Chondrocyte (in vitro differentiated cells): ENCODE results near the gene TRIM17. TPM values are rescaled to one million over a fixed set of nuclear protein-coding genes. Genes with fewer than 3 reads are reported as not detected.

Experiments
- DNase-seq: peaks from one replicate; pipeline ENCODE4 v3.0.0; 2021; ENCODE audit warnings: mixed read lengths, low spot score
- H3K27ac Mint-ChIP-seq: one replicate; pipeline ENCODE4 v1.8.0; 2021; ENCODE audit warnings: mild to moderate bottlenecking, moderate library complexity, mixed read lengths; ENCODE audit not compliant: unreplicated experiment
- H3K27me3 Mint-ChIP-seq: 2 replicates; pipeline ENCODE4 v1.8.0; 2021; ENCODE audit warnings: low read depth, mixed read lengths
- H3K36me3 Mint-ChIP-seq: 2 replicates; pipeline ENCODE4 v1.8.0; 2021; ENCODE audit warnings: low read depth, mixed read lengths
- H3K4me1 Mint-ChIP-seq: 2 replicates; pipeline ENCODE4 v1.8.0; 2021; ENCODE audit warnings: low read depth, mild to moderate bottlenecking, mixed read lengths
- H3K4me3 Mint-ChIP-seq: one replicate; pipeline ENCODE4 v1.8.0; 2021; ENCODE audit warnings: mild to moderate bottlenecking, moderate library complexity, mixed read lengths; ENCODE audit not compliant: unreplicated experiment
- H3K9me3 Mint-ChIP-seq: 2 replicates; pipeline ENCODE4 v1.8.0; 2021; ENCODE audit warnings: low read depth, mixed read lengths
- total RNA-seq: library from RNA; stranded (reverse); gene quantifications from 3 replicates; pipeline ENCODE4 v1.2.1, GENCODE V29; 2021
- TF ChIP-seq, protein P1 (sequence below): fragments of 200-600 bp; sonication (generic); IDR thresholded peaks from 2 replicates; pipeline ENCODE4 v1.5.0; 2021; ENCODE audit warnings: antibody characterized with exemption, mild to moderate bottlenecking, moderate library complexity

Gene TRIM17
- total RNA-seq, 1 donor from 2014 or later: 0.35 TPM

DNA sequence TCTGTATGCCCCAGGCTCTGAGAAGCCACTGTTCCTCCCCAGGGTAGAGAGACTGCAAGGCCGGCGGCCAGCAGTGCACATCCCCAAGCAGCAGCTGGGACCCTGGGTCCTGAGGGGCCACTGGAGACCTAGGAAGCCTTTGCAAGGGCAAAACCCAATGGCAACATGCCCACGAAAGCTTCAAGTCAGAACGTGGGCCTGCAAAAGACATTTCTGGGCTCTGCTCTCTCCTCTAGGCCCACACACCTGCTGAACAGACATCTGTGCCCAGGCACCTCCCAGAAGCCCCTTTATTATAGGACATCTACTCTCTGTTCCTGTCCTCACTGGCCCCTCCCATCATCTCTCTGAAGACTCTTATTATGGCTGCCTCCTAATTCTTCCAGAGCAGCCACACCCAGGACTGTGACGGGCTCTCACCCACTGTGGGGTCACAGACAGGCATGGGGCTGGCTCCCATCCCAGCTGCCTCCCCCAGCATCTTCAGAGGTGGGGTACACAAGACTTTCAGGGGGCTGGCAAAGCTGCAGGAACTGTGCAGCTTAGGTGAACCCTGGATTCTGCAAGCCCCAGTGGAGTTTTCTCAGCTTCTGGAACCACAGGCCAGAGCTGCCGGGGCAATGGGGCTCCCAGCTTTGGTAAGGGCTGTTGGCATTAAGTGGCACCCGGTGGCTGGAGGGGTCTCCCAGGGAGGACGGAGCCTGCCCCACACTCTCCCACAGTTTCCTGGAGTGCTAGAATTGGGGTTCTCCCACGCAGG lies 22.7 kb downstream of the TRIM17 start:
- H3K9me3 Mint-ChIP-seq: no peaks in the 10 kb centered on the region
- no peak overlapping the region for H3K4me3 Mint-ChIP-seq

DNA sequence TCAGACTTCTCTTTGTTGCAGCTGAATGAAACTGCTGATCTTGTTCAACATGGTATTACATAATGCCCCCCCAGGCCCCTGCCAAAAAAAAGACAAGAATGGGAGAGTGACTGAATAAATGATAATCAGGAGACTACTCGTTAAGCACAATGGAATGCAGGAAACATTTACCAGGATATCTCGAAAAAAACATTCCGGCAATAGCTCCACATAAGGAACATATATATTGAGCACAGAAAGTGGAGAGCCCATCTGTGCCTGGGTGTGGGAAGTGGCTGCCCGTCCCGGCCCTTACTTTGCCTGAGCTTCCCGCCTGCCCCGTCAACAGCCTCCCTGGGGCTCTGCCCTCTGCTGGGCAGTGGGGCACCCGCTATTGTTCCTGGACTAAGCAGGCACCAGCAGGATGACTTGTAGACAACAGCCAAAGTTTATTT lies 23.4 kb downstream of the TRIM17 start:
- Mint-ChIP-seq H3K27ac (peak overlapping the region; percentile 51), H3K9me3 (no peaks in the 10 kb centered on the region), H3K27me3 (no peaks in the 10 kb centered on the region), H3K4me3 (no peak overlapping the region), H3K4me1 (peaks cover 21% of the 10 kb centered on the region), H3K36me3 (peaks cover 14% of the 10 kb centered on the region)
- TF ChIP-seq, protein P1, sequence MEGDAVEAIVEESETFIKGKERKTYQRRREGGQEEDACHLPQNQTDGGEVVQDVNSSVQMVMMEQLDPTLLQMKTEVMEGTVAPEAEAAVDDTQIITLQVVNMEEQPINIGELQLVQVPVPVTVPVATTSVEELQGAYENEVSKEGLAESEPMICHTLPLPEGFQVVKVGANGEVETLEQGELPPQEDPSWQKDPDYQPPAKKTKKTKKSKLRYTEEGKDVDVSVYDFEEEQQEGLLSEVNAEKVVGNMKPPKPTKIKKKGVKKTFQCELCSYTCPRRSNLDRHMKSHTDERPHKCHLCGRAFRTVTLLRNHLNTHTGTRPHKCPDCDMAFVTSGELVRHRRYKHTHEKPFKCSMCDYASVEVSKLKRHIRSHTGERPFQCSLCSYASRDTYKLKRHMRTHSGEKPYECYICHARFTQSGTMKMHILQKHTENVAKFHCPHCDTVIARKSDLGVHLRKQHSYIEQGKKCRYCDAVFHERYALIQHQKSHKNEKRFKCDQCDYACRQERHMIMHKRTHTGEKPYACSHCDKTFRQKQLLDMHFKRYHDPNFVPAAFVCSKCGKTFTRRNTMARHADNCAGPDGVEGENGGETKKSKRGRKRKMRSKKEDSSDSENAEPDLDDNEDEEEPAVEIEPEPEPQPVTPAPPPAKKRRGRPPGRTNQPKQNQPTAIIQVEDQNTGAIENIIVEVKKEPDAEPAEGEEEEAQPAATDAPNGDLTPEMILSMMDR: peak; percentile 76
- DNase-seq: peak; percentile 70

More for the DNA sequence above, 22.7 kb downstream of the TRIM17 start:
- Mint-ChIP-seq H3K4me1 (peaks cover 21% of the 10 kb centered on the region), H3K27me3 (no peaks in the 10 kb centered on the region), H3K27ac (no peak overlapping the region), H3K36me3 (peaks cover 14% of the 10 kb centered on the region)
- DNase-seq: peak; percentile 56
- TF ChIP-seq, protein P1: peak; percentile 9

DNA sequence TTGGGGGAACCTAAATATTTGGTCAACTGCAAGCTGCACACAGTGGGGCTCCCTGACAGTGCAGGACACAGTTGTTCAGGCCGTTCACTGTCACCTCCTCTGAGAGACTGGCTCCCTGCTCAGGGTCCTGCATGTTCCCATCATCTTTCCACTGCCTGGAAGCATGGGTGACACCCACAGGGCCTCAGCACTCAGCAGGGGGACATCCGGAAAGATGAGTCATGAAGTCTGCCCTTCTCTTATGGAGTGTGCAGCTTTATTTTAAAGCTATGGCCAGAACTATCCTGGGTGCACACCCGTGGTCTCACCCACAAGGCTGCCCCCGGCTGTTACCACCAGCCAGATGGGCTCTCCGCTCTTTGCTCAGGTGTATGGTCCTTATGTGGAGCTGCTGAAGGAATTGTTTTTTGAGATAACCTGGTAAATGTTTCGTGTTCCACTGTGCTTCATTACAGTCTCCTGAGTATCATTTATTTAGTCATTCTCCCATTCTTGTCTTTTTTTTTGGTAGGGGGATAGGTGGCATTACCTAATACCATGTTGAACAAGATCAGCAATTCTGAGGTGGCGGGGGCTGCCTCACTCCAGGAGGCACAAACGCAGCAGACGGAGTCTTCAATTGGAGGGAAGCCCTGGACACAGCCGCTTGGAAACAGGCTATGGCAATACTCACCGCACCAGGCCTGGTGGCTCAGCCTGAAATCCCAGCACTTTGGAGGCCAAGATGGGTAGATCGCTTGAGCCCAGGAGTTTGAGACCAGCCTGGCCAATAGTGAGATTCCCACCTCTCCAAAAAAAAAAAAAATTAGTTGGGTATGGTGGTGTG lies 24.3 kb downstream of the TRIM17 start:
- DNase-seq: peak; percentile 56
- H3K27me3 Mint-ChIP-seq: no peaks in the 10 kb centered on the region
- peak overlapping the region; percentile 28 for H3K27ac Mint-ChIP-seq
- no peak overlapping the region for H3K4me3 Mint-ChIP-seq
- TF ChIP-seq, protein P1: no peak
- no peaks in the 10 kb centered on the region for H3K9me3 Mint-ChIP-seq
- H3K36me3 Mint-ChIP-seq: peaks cover 11% of the 10 kb centered on the region
- peaks cover 21% of the 10 kb centered on the region for H3K4me1 Mint-ChIP-seq

GRCh38 chr1:228391411-228392020 lies 25.1 kb downstream of the TRIM17 start:
- no peak overlapping the region for H3K27ac Mint-ChIP-seq
- H3K27me3 Mint-ChIP-seq: no peaks in the 10 kb centered on the region
- no peak overlapping the region for H3K4me3 Mint-ChIP-seq
- no peaks in the 10 kb centered on the region for H3K9me3 Mint-ChIP-seq
- TF ChIP-seq, protein P1: no peak
- DNase-seq: peak; percentile 83
- H3K36me3 Mint-ChIP-seq: peaks cover 9% of the 10 kb centered on the region
- peaks cover 21% of the 10 kb centered on the region for H3K4me1 Mint-ChIP-seq

DNA sequence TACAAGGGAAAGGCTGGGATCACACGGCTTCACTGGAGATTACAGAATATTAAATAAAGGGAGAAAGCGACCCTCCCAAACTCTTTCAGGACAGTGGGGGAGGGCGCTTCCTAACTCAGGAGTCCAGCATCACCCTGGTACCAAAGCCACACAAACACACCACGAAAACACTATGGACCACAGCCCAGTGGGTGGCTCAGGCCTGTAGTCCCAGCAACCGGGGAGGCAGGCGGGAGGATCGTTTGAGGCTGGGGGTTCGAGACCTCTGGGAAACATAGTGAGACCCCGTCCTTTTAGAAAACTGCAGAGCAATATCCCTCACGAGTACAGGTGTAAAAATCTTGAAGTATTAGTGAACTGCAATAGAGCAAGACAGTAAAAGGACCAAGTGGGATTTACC lies 26.0 kb downstream of the TRIM17 start:
- Mint-ChIP-seq H3K27ac (no peak overlapping the region), H3K9me3 (no peaks in the 10 kb centered on the region), H3K4me1 (peaks cover 21% of the 10 kb centered on the region), H3K27me3 (no peaks in the 10 kb centered on the region), H3K36me3 (peaks cover 3% of the 10 kb centered on the region), H3K4me3 (no peak overlapping the region)
- TF ChIP-seq, protein P1: no peak
- DNase-seq: peak; percentile 34
